ENCODE results near the gene YWHAE. TPM values are rescaled to one million over a fixed set of nuclear protein-coding genes. Genes with fewer than 3 reads are reported as not detected.
"Not testable (repeated sequence)": the region's sequence is repeated elsewhere in the genome, so short reads cannot be mapped to it uniquely, and the experiment has no call there.

YWHAE gene
- total and polyA plus RNA-seq, 2 of the 4 experiments (the other 2 are of a cell fraction), result 358 to 774 TPM

DNA sequence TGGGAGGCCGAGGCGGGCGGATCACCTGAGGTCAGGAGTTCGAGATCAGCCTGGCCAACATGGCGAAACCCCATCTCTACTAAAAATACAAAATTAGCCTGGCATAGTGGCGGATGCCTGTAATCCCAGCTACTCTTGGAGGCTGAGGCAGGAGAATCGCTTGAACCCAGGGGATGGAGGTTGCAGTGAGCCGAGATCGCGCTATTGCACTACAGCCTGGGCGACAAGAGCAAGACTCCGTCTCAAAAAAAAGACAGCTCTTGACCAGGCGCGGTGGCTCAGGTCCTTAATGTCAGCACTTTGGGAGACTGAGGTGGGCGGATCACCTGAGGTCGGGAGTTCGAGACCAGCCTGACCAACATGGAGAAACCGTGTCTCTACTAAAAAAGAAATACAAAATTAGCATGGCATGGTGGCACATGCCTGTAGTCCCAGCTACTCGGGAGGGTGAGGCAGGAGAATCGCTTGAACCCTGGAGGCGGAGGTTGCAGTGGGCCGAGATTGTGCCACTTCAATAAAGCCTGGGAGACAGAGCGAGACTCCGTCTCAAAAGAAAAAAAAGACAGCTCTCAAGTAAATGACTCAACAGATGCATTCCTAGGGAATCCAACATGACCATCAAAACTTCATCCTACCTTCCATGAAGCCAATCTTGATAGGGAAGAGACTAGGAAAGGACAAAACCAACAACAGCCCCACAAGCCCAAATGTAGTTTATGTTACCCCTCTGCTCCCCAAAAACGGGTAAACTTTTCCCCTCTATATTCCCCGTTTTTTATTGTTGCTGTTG lies 4.0 kb downstream of the YWHAE start:
- POLR2A ChIA-PET (ENCODE audit: unreplicated experiment); H4K8ac ChIP-seq (ENCODE audit: low read depth in 2 of 2, low read length in 2 of 2); dilution Hi-C loops (cut with HindIII; ENCODE audit: low sequenced_read_pairs, unreplicated experiment); H3K27me3 ChIP-seq (ENCODE audit: control insufficient read depth, insufficient read depth, low read length); H3K4me3 ChIP-seq (ENCODE audit: insufficient read depth, low read depth, low read length); H2BK120ac ChIP-seq (ENCODE audit: low read depth, low read length); H3K14ac ChIP-seq (replicated peaks; ENCODE audit: low read depth, low read length); H3K9ac ChIP-seq (ENCODE audit: low read depth, low read length); H3K9me1 ChIP-seq (ENCODE audit: insufficient read depth, low read length); DNase-seq; H2BK5ac ChIP-seq (ENCODE audit: low read depth, low read length, poor library complexity, severe bottlenecking); H2AK9ac ChIP-seq (replicated peaks; ENCODE audit: low read depth, low read length, poor library complexity); H3K4me1 ChIP-seq (ENCODE audit: control insufficient read depth, insufficient read depth, low read length); H3K4ac ChIP-seq (ENCODE audit: low read depth, low read length); H3K27ac ChIP-seq (ENCODE audit: insufficient read depth, low read length); H2AFZ ChIP-seq (replicated peaks; ENCODE audit: low read length, poor library complexity); H3K18ac ChIP-seq (ENCODE audit: low read depth, low read length); H4K91ac ChIP-seq (ENCODE audit: insufficient read depth, low read depth, low read length); in situ Hi-C loops (cut with MboI; ENCODE audit: low sequenced_read_pairs); H2BK15ac ChIP-seq (ENCODE audit: low read depth, low read length); BruUV-seq (replicated peaks); H3K56ac ChIP-seq (ENCODE audit: extremely low read depth, insufficient read depth, low read length); ATAC-seq (ENCODE audit: low read depth); CTCF ChIA-PET; H3K4me2 ChIP-seq (ENCODE audit: low read depth, low read length); H3K36me3 ChIP-seq (ENCODE audit: control insufficient read depth, insufficient read depth, low read length); H2AK5ac ChIP-seq (ENCODE audit: low read depth, low read length); H3K9me3 ChIP-seq (ENCODE audit: control insufficient read depth, insufficient read depth, low read length); H4K5ac ChIP-seq (ENCODE audit: low read depth, low read length); H2BK20ac ChIP-seq (ENCODE audit: low read depth, low read length): not testable (repeated sequence)
- intact Hi-C loops (cut with micrococcal nuclease), result loop anchor here (5.0 kb wide), 1 partner anchor 61 kb away; the partner anchor contains the start of gene CRK
- Histone ChIP-seq H3K23ac (ENCODE audit: low read depth, low read length) (peak overlapping the region; percentile 55; the same call in 1 of the 2 replicates), H3K79me1 (ENCODE audit: low read depth in 1 of 2, low read length in 2 of 2) (peaks cover 0 to 38% of the 10 kb centered on the region in 2 experiments; a peak in 2 of 4 replicates), H4K20me1 (ENCODE audit: insufficient read depth, low read length) (peaks cover 89% of the 10 kb centered on the region)
- WGBS, 2 experiments (ENCODE audit: extremely low coverage in 2 of 2, insufficient read length in 1 of 2), result 89% methylated on average over 12 of the region's 26 CpGs; no CpG with 5 or more reads in 1 of the 2 experiments
